Stimulated activated naive CD8-positive, alpha-beta T cell treated with anti-CD3 and anti-CD28 coated beads, Interleukin-15, Interleukin-2, amounts not matched to agents 100 ng/mL and 50 ng/mL, for 24 hours (primary cell): ENCODE measurements around the gene LTN1.
"Not testable (repeated sequence)": the region's sequence is repeated elsewhere in the genome, so short reads cannot be mapped to it uniquely, and the experiment has no call there.

Experiments
- H3K27ac Mint-ChIP-seq: one replicate; pipeline ENCODE4 v1.8.0; 2021; ENCODE audit warnings: mild to moderate bottlenecking, mixed read lengths
- H3K27me3 Mint-ChIP-seq: one replicate; pipeline ENCODE4 v1.8.0; 2021; ENCODE audit warnings: mixed read lengths
- H3K36me3 Mint-ChIP-seq: one replicate; pipeline ENCODE4 v1.8.0; 2021; ENCODE audit warnings: low read depth, mixed read lengths
- H3K4me1 Mint-ChIP-seq: one replicate; pipeline ENCODE4 v1.8.0; 2021; ENCODE audit warnings: low read depth, mixed read lengths
- H3K4me3 Mint-ChIP-seq: one replicate; pipeline ENCODE4 v1.8.0; 2021; ENCODE audit warnings: mild to moderate bottlenecking, mixed read lengths
- H3K9me3 Mint-ChIP-seq: one replicate; pipeline ENCODE4 v1.8.0; 2021; ENCODE audit warnings: mixed read lengths

Gene LTN1

GRCh38 chr21:29005696-29006095, 13.0 kb upstream of the LTN1 start:
- Mint-ChIP-seq H3K27ac (peak overlapping the region; percentile 28), H3K4me1 (peaks cover 13% of the 10 kb centered on the region), H3K36me3 (peaks cover 20% of the 10 kb centered on the region), H3K27me3 (no peaks in the 10 kb centered on the region), H3K9me3 (no peaks in the 10 kb centered on the region), H3K4me3 (no peak overlapping the region)

GRCh38 chr21:29002442-29003144, 9.9 kb upstream of the LTN1 start:
- Mint-ChIP-seq H3K9me3 (no peaks in the 10 kb centered on the region), H3K36me3 (peaks cover 18% of the 10 kb centered on the region), H3K4me1 (peaks cover 13% of the 10 kb centered on the region), H3K27me3 (no peaks in the 10 kb centered on the region), H3K27ac (peak overlapping the region; percentile 93), H3K4me3 (peak overlapping the region; percentile 90)

GRCh38 chr21:28993293-28993629, 584 bp upstream of the LTN1 start:
- peaks cover 55% of the 10 kb centered on the region for H3K4me1 Mint-ChIP-seq
- H3K9me3 Mint-ChIP-seq, result no peaks in the 10 kb centered on the region
- H3K4me3 Mint-ChIP-seq, result peak overlapping the region; percentile 97
- peaks cover 13% of the 10 kb centered on the region for H3K36me3 Mint-ChIP-seq
- peak overlapping the region; percentile 95 for H3K27ac Mint-ChIP-seq
- no peaks in the 10 kb centered on the region for H3K27me3 Mint-ChIP-seq

GRCh38 chr21:28991861-28992525, 684 bp downstream of the LTN1 start:
- Mint-ChIP-seq H3K4me3 (peak overlapping the region; percentile 97), H3K27me3 (no peaks in the 10 kb centered on the region), H3K9me3 (no peaks in the 10 kb centered on the region), H3K36me3 (peaks cover 13% of the 10 kb centered on the region), H3K27ac (peak overlapping the region; percentile 95), H3K4me1 (peaks cover 66% of the 10 kb centered on the region)

GRCh38 chr21:28988146-28988545, 4.5 kb downstream of the LTN1 start:
- not testable (repeated sequence) for H3K9me3 Mint-ChIP-seq, H3K27me3 Mint-ChIP-seq
- H3K4me3 Mint-ChIP-seq, result peak overlapping the region; percentile 37
- H3K36me3 Mint-ChIP-seq, result peaks cover 34% of the 10 kb centered on the region
- H3K4me1 Mint-ChIP-seq, result peaks cover 55% of the 10 kb centered on the region
- peak overlapping the region; percentile 92 for H3K27ac Mint-ChIP-seq

- peaks cover 48% of the 10 kb centered on the region for H3K36me3 Mint-ChIP-seq
- H3K4me1 Mint-ChIP-seq, result peaks cover 43% of the 10 kb centered on the region
- no peak overlapping the region for H3K4me3 Mint-ChIP-seq
- no peak overlapping the region for H3K27ac Mint-ChIP-seq
- no peaks in the 10 kb centered on the region for H3K9me3 Mint-ChIP-seq
- H3K27me3 Mint-ChIP-seq, result no peaks in the 10 kb centered on the region
These were observed 6.0 kb downstream of the LTN1 start for GRCh38 chr21:28986677-28987076.

GRCh38 chr21:28982637-28983036, 10.0 kb downstream of the LTN1 start:
- Mint-ChIP-seq H3K4me1 (peaks cover 5% of the 10 kb centered on the region), H3K4me3 (no peak overlapping the region), H3K36me3 (peaks cover 54% of the 10 kb centered on the region), H3K27me3 (no peaks in the 10 kb centered on the region), H3K9me3 (no peaks in the 10 kb centered on the region), H3K27ac (no peak overlapping the region)

GRCh38 chr21:28979092-28979491, 13.6 kb downstream of the LTN1 start:
- Mint-ChIP-seq H3K27me3 (no peaks in the 10 kb centered on the region), H3K4me1 (peaks cover 5% of the 10 kb centered on the region), H3K4me3 (no peak overlapping the region), H3K9me3 (no peaks in the 10 kb centered on the region), H3K27ac (no peak overlapping the region), H3K36me3 (peaks cover 57% of the 10 kb centered on the region)

GRCh38 chr21:28975397-28975796, 17.3 kb downstream of the LTN1 start:
- H3K9me3 Mint-ChIP-seq, result no peaks in the 10 kb centered on the region

GRCh38 chr21:28974531-28975227, 18.0 kb downstream of the LTN1 start:
- Mint-ChIP-seq H3K4me3 (no peak overlapping the region), H3K9me3 (no peaks in the 10 kb centered on the region), H3K4me1 (peaks cover 5% of the 10 kb centered on the region), H3K36me3 (peaks cover 52% of the 10 kb centered on the region), H3K27ac (no peak overlapping the region), H3K27me3 (no peaks in the 10 kb centered on the region)

More at GRCh38 chr21:28975397-28975796, 17.3 kb downstream of the LTN1 start:
- Mint-ChIP-seq H3K27ac (peak overlapping the region; percentile 38), H3K4me3 (no peak overlapping the region), H3K36me3 (peaks cover 45% of the 10 kb centered on the region), H3K4me1 (peaks cover 5% of the 10 kb centered on the region), H3K27me3 (no peaks in the 10 kb centered on the region)

- no peaks in the 10 kb centered on the region for H3K27me3 Mint-ChIP-seq
- no peak overlapping the region for H3K4me3 Mint-ChIP-seq
- H3K36me3 Mint-ChIP-seq, result peaks cover 62% of the 10 kb centered on the region
- peaks cover 5% of the 10 kb centered on the region for H3K4me1 Mint-ChIP-seq
- H3K9me3 Mint-ChIP-seq, result no peaks in the 10 kb centered on the region
- no peak overlapping the region for H3K27ac Mint-ChIP-seq
These were observed 20.3 kb downstream of the LTN1 start for GRCh38 chr21:28972398-28972797.

GRCh38 chr21:28971171-28971570, 21.5 kb downstream of the LTN1 start:
- Mint-ChIP-seq H3K27ac (no peak overlapping the region), H3K4me3 (no peak overlapping the region), H3K27me3 (no peaks in the 10 kb centered on the region), H3K9me3 (no peaks in the 10 kb centered on the region), H3K36me3 (peaks cover 74% of the 10 kb centered on the region), H3K4me1 (peaks cover 5% of the 10 kb centered on the region)

- H3K27me3 Mint-ChIP-seq, result no peaks in the 10 kb centered on the region
- no peak overlapping the region for H3K27ac Mint-ChIP-seq
- peaks cover 3% of the 10 kb centered on the region for H3K4me1 Mint-ChIP-seq
- no peaks in the 10 kb centered on the region for H3K9me3 Mint-ChIP-seq
- peaks cover 65% of the 10 kb centered on the region for H3K36me3 Mint-ChIP-seq
- H3K4me3 Mint-ChIP-seq, result no peak overlapping the region
These were observed 28.8 kb downstream of the LTN1 start for GRCh38 chr21:28963831-28964230.

- Mint-ChIP-seq H3K4me3 (no peak overlapping the region), H3K27ac (no peak overlapping the region), H3K27me3 (no peaks in the 10 kb centered on the region), H3K36me3 (peaks cover 67% of the 10 kb centered on the region), H3K9me3 (no peaks in the 10 kb centered on the region), H3K4me1 (peaks cover 3% of the 10 kb centered on the region)
These were observed 30.2 kb downstream of the LTN1 start for GRCh38 chr21:28962465-28962864.

- Mint-ChIP-seq H3K4me1 (peaks cover 3% of the 10 kb centered on the region), H3K4me3 (no peak overlapping the region), H3K36me3 (peaks cover 67% of the 10 kb centered on the region), H3K9me3 (no peaks in the 10 kb centered on the region), H3K27me3 (no peaks in the 10 kb centered on the region), H3K27ac (no peak overlapping the region)
These were observed 30.8 kb downstream of the LTN1 start for GRCh38 chr21:28961927-28962326.
